Esophagus squamous epithelium (tissue), 4 donors: ENCODE measurements around the gene DHRS4.

Experiments used
- CTCF ChIP-seq, 6 experiments: fragments of 450-650 bp in 4 of 6; fragments of 200-600 bp in 2 of 6; sonication (generic) in 2 of 6; IDR thresholded peaks; one replicate each; pipeline ENCODE4 v1.5.1; 2016 to 2019; ENCODE audit warnings: antibody characterized with exemption in 6 of 6, mild to moderate bottlenecking in 4 of 6, moderate library complexity in 4 of 6
- POLR2A ChIP-seq, 4 donors: fragments of 450-650 bp; IDR thresholded peaks; one replicate each; pipeline ENCODE4 v1.6.1; 2017; ENCODE audit warnings: antibody characterized with exemption in 4 of 4, mild to moderate bottlenecking in 4 of 4, moderate library complexity in 3 of 4

- TF ChIP-seq POLR2A (IDR thresholded peaks at IDR 0.05) (no peak), CTCF (IDR thresholded peaks at IDR 0.05) (no peak)
These were observed 21.8 kb upstream of the DHRS4 start for GRCh38 chr14:23931721-23932289.
